HepG2 (cell line): ENCODE data around the gene ANKRD11. TPM values are rescaled to one million over a fixed set of nuclear protein-coding genes. Genes with fewer than 3 reads are reported as not detected.

Experiments
- SAFB2 ChIP-seq: sonication (generic); formaldehyde crosslinking; IDR thresholded peaks from 2 replicates; pipeline ENCODE4 v1.5.1; 2020; ENCODE audit warnings: missing genetic modification reagents, low read depth, mild to moderate bottlenecking, borderline replicate concordance
- TCF7 ChIP-seq: sonication (generic); IDR thresholded peaks from 2 replicates; pipeline ENCODE4 v1.6.1; 2016; ENCODE audit warnings: antibody characterized with exemption, low read depth
- ZNF263 ChIP-seq: sonication (generic); formaldehyde crosslinking; IDR thresholded peaks from 2 replicates; pipeline ENCODE4 v1.4.0; 2020; ENCODE audit warnings: missing genetic modification reagents
- ZNF326 ChIP-seq: sonication (generic); formaldehyde crosslinking; IDR thresholded peaks from 2 replicates; pipeline ENCODE4 v1.4.0; 2020; ENCODE audit warnings: missing genetic modification reagents, borderline replicate concordance
- ZNF432 ChIP-seq: sonication (generic); formaldehyde crosslinking; IDR thresholded peaks from 2 replicates; pipeline ENCODE4 v1.5.0; 2020; ENCODE audit warnings: missing genetic modification reagents, mild to moderate bottlenecking, borderline replicate concordance
- ZNF709 ChIP-seq: sonication (generic); formaldehyde crosslinking; IDR thresholded peaks from 2 replicates; pipeline ENCODE4 v1.5.0; 2020; ENCODE audit warnings: mild to moderate bottlenecking, missing genetic modification reagents
- polyA plus RNA-seq, 8 experiments: library from polyadenylated mRNA; depleted of rRNA in 3 of 8; stranded (reverse) in 7 of 8; unstranded in 1 of 8; fragments of >200 nt; fragmentation: Illumina TruSeq in 4 of 8; extraction: Trizol in 4 of 8; gene quantifications; 2 replicates each; pipeline versions ENCODE4 v1.2.1 to v1.2.3, GENCODE V29; 2011 to 2016; ENCODE audit warnings: low read depth in 4 of 8, missing spikeins in 1 of 8, mixed read lengths in 1 of 8; ENCODE audit not compliant: insufficient read depth in 1 of 8
- total RNA-seq, 5 experiments: library from RNA; depleted of rRNA; stranded (reverse); fragments of >200 nt; fragmentation: Illumina TruSeq; extraction: Trizol; gene quantifications; 2 replicates each; pipeline ENCODE4 v1.2.3, GENCODE V29; 2016; ENCODE audit warnings: low read depth in 1 of 5
- TF ChIP-seq, protein P1 (sequence below): IDR thresholded peaks from 2 replicates; pipeline ENCODE4 v1.4.0; 2020; ENCODE audit warnings: mild to moderate bottlenecking, missing genetic modification reagents
- TF ChIP-seq, protein P2 (sequence below): sonication (generic); formaldehyde crosslinking; IDR thresholded peaks from 2 replicates; pipeline ENCODE4 v1.5.0; 2020; ENCODE audit warnings: missing genetic modification reagents
- TF ChIP-seq, protein P3 (sequence below): sonication (generic); formaldehyde crosslinking; IDR thresholded peaks from 2 replicates; pipeline ENCODE4 v1.4.0; 2020; ENCODE audit warnings: mild to moderate bottlenecking, missing genetic modification reagents
- TF ChIP-seq, protein P4 (sequence below): sonication (generic); formaldehyde crosslinking; IDR thresholded peaks from 2 replicates; pipeline ENCODE4 v1.4.0; 2020; ENCODE audit warnings: low read depth, mild to moderate bottlenecking, missing genetic modification reagents

The ANKRD11 gene
- total and polyA plus RNA-seq, 2 of the 13 experiments (the other 11 are each of a cell fraction or from before 2014, with no cell fraction given), result 21.4 to 38.4 TPM

DNA sequence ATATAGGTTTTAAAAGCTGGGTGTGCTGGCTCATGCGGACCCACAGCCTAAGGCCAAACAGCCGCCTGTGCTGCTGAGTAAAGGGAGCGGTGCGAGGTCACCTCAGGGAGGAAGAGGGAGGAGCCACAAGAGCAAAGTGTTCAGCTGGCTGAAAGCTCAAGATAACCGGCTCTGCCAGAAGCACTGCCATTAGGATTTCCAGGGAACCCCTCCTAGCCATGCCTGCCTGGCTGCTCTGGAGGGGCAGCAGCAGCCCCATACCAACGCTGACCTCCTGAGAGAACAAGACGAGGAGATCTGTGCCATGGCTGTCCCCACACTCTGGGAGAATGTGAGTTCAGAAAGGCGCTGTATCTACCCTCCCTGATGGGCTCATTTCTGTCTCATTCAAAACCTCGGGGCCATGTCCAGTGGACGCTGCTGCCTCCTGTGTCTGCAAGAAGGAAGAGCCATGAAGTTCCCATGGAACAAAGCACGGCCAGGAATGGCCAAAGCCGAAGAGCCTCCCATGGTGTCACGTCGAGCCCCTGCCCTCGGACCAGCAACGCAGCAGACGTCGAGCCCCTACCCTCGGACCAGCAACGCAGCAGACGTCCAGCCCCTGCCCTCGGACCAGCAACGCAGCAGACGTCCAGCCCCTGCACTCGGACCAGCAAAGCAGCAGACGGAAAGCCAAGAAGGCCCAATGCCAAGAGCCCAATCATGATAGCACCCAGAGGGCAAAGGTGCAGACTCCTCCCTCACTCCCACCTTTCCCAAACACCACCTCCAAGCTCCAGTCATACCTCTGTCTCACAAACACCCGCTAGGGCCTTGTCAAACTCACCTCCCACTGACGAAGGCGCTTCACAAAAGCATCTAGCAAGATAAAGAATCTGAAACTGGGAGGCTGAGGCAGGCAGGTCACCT lies 107.0 kb downstream of the ANKRD11 start (continued):
- TF ChIP-seq ZNF432 (CRISPR knock-in tag) (no peak), ZNF263 (peak; percentile 82), ZNF326 (CRISPR knock-in tag) (no peak), TCF7 (no peak), ZNF709 (no peak), SAFB2 (CRISPR knock-in tag) (no peak)
- TF ChIP-seq, protein P1, sequence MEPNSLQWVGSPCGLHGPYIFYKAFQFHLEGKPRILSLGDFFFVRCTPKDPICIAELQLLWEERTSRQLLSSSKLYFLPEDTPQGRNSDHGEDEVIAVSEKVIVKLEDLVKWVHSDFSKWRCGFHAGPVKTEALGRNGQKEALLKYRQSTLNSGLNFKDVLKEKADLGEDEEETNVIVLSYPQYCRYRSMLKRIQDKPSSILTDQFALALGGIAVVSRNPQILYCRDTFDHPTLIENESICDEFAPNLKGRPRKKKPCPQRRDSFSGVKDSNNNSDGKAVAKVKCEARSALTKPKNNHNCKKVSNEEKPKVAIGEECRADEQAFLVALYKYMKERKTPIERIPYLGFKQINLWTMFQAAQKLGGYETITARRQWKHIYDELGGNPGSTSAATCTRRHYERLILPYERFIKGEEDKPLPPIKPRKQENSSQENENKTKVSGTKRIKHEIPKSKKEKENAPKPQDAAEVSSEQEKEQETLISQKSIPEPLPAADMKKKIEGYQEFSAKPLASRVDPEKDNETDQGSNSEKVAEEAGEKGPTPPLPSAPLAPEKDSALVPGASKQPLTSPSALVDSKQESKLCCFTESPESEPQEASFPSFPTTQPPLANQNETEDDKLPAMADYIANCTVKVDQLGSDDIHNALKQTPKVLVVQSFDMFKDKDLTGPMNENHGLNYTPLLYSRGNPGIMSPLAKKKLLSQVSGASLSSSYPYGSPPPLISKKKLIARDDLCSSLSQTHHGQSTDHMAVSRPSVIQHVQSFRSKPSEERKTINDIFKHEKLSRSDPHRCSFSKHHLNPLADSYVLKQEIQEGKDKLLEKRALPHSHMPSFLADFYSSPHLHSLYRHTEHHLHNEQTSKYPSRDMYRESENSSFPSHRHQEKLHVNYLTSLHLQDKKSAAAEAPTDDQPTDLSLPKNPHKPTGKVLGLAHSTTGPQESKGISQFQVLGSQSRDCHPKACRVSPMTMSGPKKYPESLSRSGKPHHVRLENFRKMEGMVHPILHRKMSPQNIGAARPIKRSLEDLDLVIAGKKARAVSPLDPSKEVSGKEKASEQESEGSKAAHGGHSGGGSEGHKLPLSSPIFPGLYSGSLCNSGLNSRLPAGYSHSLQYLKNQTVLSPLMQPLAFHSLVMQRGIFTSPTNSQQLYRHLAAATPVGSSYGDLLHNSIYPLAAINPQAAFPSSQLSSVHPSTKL (CRISPR knock-in tag), result no peak
- TF ChIP-seq, protein P2, sequence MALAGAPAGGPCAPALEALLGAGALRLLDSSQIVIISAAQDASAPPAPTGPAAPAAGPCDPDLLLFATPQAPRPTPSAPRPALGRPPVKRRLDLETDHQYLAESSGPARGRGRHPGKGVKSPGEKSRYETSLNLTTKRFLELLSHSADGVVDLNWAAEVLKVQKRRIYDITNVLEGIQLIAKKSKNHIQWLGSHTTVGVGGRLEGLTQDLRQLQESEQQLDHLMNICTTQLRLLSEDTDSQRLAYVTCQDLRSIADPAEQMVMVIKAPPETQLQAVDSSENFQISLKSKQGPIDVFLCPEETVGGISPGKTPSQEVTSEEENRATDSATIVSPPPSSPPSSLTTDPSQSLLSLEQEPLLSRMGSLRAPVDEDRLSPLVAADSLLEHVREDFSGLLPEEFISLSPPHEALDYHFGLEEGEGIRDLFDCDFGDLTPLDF, result no peak
- TF ChIP-seq, protein P3, sequence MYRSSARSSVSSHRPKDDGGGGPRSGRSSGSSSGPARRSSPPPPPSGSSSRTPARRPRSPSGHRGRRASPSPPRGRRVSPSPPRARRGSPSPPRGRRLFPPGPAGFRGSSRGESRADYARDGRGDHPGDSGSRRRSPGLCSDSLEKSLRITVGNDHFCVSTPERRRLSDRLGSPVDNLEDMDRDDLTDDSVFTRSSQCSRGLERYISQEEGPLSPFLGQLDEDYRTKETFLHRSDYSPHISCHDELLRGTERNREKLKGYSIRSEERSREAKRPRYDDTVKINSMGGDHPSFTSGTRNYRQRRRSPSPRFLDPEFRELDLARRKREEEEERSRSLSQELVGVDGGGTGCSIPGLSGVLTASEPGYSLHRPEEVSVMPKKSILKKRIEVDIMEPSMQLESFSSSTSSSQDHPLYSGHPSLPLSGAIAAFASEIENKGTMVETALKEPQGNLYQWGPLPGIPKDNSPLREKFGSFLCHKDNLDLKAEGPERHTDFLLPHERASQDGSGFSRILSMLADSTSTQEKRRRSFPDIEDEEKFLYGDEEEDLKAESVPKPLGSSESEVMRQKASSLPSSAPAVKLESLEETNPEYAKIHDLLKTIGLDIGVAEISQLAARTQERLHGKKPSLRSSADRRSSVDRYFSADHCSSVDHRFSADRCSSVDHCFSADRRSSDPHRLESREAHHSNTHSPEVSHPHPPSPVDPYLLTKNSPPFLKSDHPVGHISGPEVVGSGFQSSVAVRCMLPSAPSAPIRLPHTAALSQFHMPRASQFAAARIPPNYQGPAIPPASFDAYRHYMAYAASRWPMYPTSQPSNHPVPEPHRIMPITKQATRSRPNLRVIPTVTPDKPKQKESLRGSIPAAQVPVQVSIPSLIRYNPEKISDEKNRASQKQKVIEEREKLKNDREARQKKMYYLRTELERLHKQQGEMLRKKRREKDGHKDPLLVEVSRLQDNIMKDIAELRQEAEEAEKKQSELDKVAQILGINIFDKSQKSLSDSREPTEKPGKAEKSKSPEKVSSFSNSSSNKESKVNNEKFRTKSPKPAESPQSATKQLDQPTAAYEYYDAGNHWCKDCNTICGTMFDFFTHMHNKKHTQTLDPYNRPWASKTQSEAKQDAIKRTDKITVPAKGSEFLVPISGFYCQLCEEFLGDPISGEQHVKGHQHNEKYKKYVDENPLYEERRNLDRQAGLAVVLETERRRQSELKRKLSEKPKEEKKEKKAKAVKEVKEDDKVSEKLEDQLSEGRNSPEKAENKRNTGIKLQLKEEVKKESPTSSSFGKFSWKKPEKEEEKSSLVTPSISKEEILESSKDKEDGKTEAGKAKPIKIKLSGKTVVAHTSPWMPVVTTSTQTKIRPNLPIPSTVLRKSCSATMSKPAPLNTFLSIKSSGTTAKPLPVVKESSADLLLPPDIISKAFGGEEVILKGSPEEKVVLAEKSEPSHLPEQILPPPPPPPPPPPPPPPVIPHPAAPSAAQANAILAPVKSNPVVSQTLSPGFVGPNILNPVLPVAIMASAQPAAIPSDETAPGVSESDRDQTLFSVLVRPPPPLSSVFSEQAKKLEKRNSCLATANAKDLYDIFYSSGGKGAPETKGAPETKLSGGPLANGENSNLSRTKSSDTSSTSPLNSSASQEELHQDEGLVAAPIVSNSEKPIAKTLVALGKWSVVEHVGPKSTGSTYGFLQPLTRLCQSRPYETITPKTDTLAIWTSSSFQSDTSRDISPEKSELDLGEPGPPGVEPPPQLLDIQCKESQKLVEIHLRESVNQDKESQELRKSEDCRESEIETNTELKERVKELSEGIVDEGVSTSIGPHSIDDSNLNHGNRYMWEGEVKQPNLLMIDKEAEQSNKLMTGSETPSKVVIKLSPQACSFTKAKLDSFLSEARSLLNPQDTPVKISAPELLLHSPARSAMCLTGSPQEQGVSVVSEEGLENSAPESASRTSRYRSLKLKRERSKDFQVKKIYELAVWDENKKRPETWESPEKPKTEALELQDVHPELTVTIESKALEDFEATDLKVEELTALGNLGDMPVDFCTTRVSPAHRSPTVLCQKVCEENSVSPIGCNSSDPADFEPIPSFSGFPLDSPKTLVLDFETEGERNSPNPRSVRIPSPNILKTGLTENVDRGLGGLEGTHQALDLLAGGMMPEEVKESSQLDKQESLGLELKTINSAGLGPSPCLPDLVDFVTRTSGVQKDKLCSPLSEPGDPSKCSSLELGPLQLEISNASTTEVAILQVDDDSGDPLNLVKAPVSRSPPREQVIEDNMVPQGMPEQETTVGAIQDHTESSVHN (CRISPR knock-in tag), result no peak
- TF ChIP-seq, protein P4, sequence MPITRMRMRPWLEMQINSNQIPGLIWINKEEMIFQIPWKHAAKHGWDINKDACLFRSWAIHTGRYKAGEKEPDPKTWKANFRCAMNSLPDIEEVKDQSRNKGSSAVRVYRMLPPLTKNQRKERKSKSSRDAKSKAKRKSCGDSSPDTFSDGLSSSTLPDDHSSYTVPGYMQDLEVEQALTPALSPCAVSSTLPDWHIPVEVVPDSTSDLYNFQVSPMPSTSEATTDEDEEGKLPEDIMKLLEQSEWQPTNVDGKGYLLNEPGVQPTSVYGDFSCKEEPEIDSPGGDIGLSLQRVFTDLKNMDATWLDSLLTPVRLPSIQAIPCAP (CRISPR knock-in tag), result no peak
